GM23338 (cell line): ENCODE results near the gene OTUD7B. TPM values are rescaled to one million over a fixed set of nuclear protein-coding genes. Genes with fewer than 3 reads are reported as not detected.

ENCODE experiments used
- ATAC-seq: fragments of 200-7000 bp; cut with Tn5 transposase; 3 replicates; pipeline ENCODE4 v1.9.1; 2020
- DNase-seq: peaks from one replicate; pipeline ENCODE4 v3.0.0-alpha.2; 2015; ENCODE audit warnings: low spot score
- H2AFZ ChIP-seq: fragments of 200-600 bp; sonication (generic); 2 replicates; pipeline ENCODE4 v1.8.0; 2016; ENCODE audit warnings: antibody characterized with exemption, mild to moderate bottlenecking, moderate library complexity
- H3F3A ChIP-seq: fragments of 200-600 bp; sonication (generic); replicated peaks from 2 replicates; pipeline ENCODE4 v1.8.0; 2017; ENCODE audit warnings: antibody characterized with exemption, mixed run types, low read depth
- H3K27ac ChIP-seq: fragments of 200-600 bp; sonication (generic); 2 replicates; pipeline ENCODE4 v1.6.1; 2016; ENCODE audit warnings: low read depth
- H3K27me3 ChIP-seq: fragments of 200-600 bp; sonication (generic); 2 replicates; pipeline ENCODE4 v1.8.0; 2016; ENCODE audit warnings: mild to moderate bottlenecking, mixed run types, moderate library complexity; ENCODE audit not compliant: insufficient read depth
- H3K36me3 ChIP-seq: fragments of 200-600 bp; sonication (generic); 2 replicates; pipeline ENCODE4 v1.8.0; 2016; ENCODE audit warnings: mild to moderate bottlenecking; ENCODE audit not compliant: insufficient read depth
- H3K4me1 ChIP-seq: fragments of 200-600 bp; sonication (generic); 2 replicates; pipeline ENCODE4 v1.8.0; 2016; ENCODE audit warnings: mild to moderate bottlenecking, moderate library complexity; ENCODE audit not compliant: insufficient read depth
- H3K4me2 ChIP-seq: fragments of 200-600 bp; sonication (generic); 2 replicates; pipeline ENCODE4 v1.7.1; 2017; ENCODE audit warnings: mixed run types
- H3K4me3 ChIP-seq: fragments of 200-600 bp; sonication (generic); 2 replicates; pipeline ENCODE4 v1.6.1; 2016; ENCODE audit warnings: mixed run types
- H3K79me2 ChIP-seq: fragments of 200-600 bp; sonication (generic); replicated peaks from 2 replicates; pipeline ENCODE4 v1.8.0; 2017; ENCODE audit warnings: mild to moderate bottlenecking; ENCODE audit not compliant: insufficient read depth
- H3K9me2 ChIP-seq: fragments of 200-600 bp; sonication (generic); 2 replicates; pipeline ENCODE4 v1.8.0; 2017; ENCODE audit not compliant: insufficient read depth
- H4K20me1 ChIP-seq: fragments of 200-600 bp; sonication (generic); replicated peaks from 2 replicates; pipeline ENCODE4 v1.8.0; 2017; ENCODE audit warnings: mild to moderate bottlenecking; ENCODE audit not compliant: insufficient read depth
- H3K27ac Mint-ChIP-seq: 2 replicates; pipeline ENCODE4 v1.8.0; 2020; ENCODE audit warnings: inconsistent platforms, mild to moderate bottlenecking, moderate library complexity, mixed read lengths
- H3K27me3 Mint-ChIP-seq: 3 replicates; pipeline ENCODE4 v1.8.0; 2022; ENCODE audit warnings: low read depth, mild to moderate bottlenecking, moderate library complexity, mixed read lengths, inconsistent platforms; ENCODE audit not compliant: insufficient read depth, poor library complexity
- H3K36me3 Mint-ChIP-seq: 3 replicates; pipeline ENCODE4 v1.8.0; 2021; ENCODE audit warnings: low read depth, mild to moderate bottlenecking, inconsistent platforms, moderate library complexity, mixed read lengths
- H3K4me1 Mint-ChIP-seq: 3 replicates; pipeline ENCODE4 v1.8.0; 2020; ENCODE audit warnings: mild to moderate bottlenecking, inconsistent platforms, mixed read lengths
- H3K4me3 Mint-ChIP-seq: 3 replicates; pipeline ENCODE4 v1.8.0; 2021; ENCODE audit warnings: moderate library complexity, mild to moderate bottlenecking, inconsistent platforms, mixed read lengths
- H3K9me3 Mint-ChIP-seq: 3 replicates; pipeline ENCODE4 v1.8.0; 2020; ENCODE audit warnings: moderate library complexity, mild to moderate bottlenecking, inconsistent platforms, mixed read lengths
- CREB1 ChIP-seq: fragments of 250-450 bp; sonication (Bioruptor Pico); IDR thresholded peaks from 2 replicates; pipeline ENCODE4 v1.5.0; 2020; ENCODE audit warnings: low read depth, mild to moderate bottlenecking, moderate library complexity
- CTCF ChIP-seq, 2 experiments: fragments of 200-600 bp in 1 of 2; sonication (generic) in 1 of 2; conservative IDR thresholded peaks; 2 replicates each; pipeline versions ENCODE4 v1.5.1 to v1.6.1; 2016 to 2017; ENCODE audit warnings: antibody characterized with exemption in 2 of 2, low read depth in 2 of 2, mild to moderate bottlenecking in 2 of 2, moderate library complexity in 1 of 2
- EZH2 ChIP-seq: fragments of 200-600 bp; sonication (generic); IDR thresholded peaks from one replicate; pipeline ENCODE4 v1.8.0; 2017; ENCODE audit warnings: antibody characterized with exemption, mild to moderate bottlenecking, low read depth; ENCODE audit not compliant: unreplicated experiment
- EZH2phosphoT487 ChIP-seq: fragments of 200-600 bp; sonication (generic); IDR thresholded peaks from one replicate; pipeline ENCODE4 v1.8.1; 2018; ENCODE audit warnings: antibody characterized with exemption; ENCODE audit not compliant: unreplicated experiment
- NANOG ChIP-seq: IDR thresholded peaks from 2 replicates; pipeline ENCODE4 v1.6.1; 2016; ENCODE audit warnings: antibody characterized with exemption, borderline replicate concordance
- REST ChIP-seq: IDR thresholded peaks from one replicate; pipeline ENCODE4 v1.6.1; 2018; ENCODE audit warnings: antibody characterized with exemption; ENCODE audit not compliant: unreplicated experiment
- STAT1 ChIP-seq: IDR thresholded peaks from one replicate; pipeline ENCODE4 v1.6.1; 2016; ENCODE audit warnings: antibody characterized with exemption; ENCODE audit not compliant: unreplicated experiment
- ZNF114 ChIP-seq: fragments of 250-450 bp; sonication (Bioruptor Pico); IDR thresholded peaks from 2 replicates; pipeline ENCODE4 v1.5.0; 2020; ENCODE audit warnings: mild to moderate bottlenecking, moderate library complexity
- ZNF331 ChIP-seq: fragments of 250-450 bp; sonication (Bioruptor Pico); IDR thresholded peaks from 2 replicates; pipeline ENCODE4 v1.5.0; 2020; ENCODE audit warnings: low read depth, mild to moderate bottlenecking, moderate library complexity
- ZNF462 ChIP-seq: fragments of 250-450 bp; sonication (Bioruptor Pico); IDR thresholded peaks from 2 replicates; pipeline ENCODE4 v1.5.0; 2020; ENCODE audit warnings: mild to moderate bottlenecking, moderate library complexity
- polyA plus RNA-seq: library from polyadenylated mRNA; unstranded; fragments of >200 nt; fragmentation: Nextera tagmentation; extraction: Ambion mirVana; gene quantifications from 2 replicates; pipeline ENCODE4 v1.2.1, GENCODE V29; 2016
- total RNA-seq: library from RNA; depleted of rRNA; stranded (reverse); fragments of >200 nt; shearing (Covaris generic); gene quantifications from 2 replicates; pipeline ENCODE4 v1.2.3, GENCODE V29; 2014

Gene OTUD7B
- total and polyA plus RNA-seq, 2 experiments from 2014 or later, result 3.7 to 9.9 TPM

GRCh38 chr1:149993181-149993580 is 17.3 kb downstream of the OTUD7B start:
- H3K27me3 Mint-ChIP-seq, result no peaks in the 10 kb centered on the region
- Histone ChIP-seq H3K79me2 (peaks cover 79% of the 10 kb centered on the region), H3K9me2 (no peaks in the 10 kb centered on the region), H3K4me3 (no peak overlapping the region), H2AFZ (no peak overlapping the region), H4K20me1 (peaks cover 7% of the 10 kb centered on the region), H3K4me2 (no peak overlapping the region), H3K27me3 (no peaks in the 10 kb centered on the region), H3F3A (no peaks in the 10 kb centered on the region), H3K27ac (no peak overlapping the region), H3K36me3 (no peaks in the 10 kb centered on the region), H3K4me1 (peaks cover 28% of the 10 kb centered on the region)
- peaks cover 28% of the 10 kb centered on the region for H3K4me1 Mint-ChIP-seq
- no peak overlapping the region for H3K27ac Mint-ChIP-seq
- H3K9me3 Mint-ChIP-seq, result no peaks in the 10 kb centered on the region
- H3K36me3 Mint-ChIP-seq, result no peaks in the 10 kb centered on the region
- no peak overlapping the region for H3K4me3 Mint-ChIP-seq
- TF ChIP-seq EZH2 (no peak), CREB1 (CRISPR knock-in tag) (no peak), ZNF114 (CRISPR knock-in tag) (no peak), EZH2phosphoT487 (no peak), REST (no peak), ZNF462 (CRISPR knock-in tag) (no peak), NANOG (no peak), ZNF331 (no peak), CTCF (conservative IDR thresholded peaks at IDR 0.05; ENCODE audit: low read depth in 2 of 2) (no peak), STAT1 (no peak)
- DNase-seq (no peak), ATAC-seq (no peak)
